GM18502 (cell line): Measurements from ENCODE around the gene TAS1R3.
"Not testable (repeated sequence)": the region's sequence is repeated elsewhere in the genome, so short reads cannot be mapped to it uniquely, and the experiment has no call there.

Experiments
- ATAC-seq: cut with Tn5 transposase; IDR thresholded peaks from one replicate; pipeline ENCODE4 v1.9.1; 2021; ENCODE audit warnings: mild to moderate bottlenecking; ENCODE audit not compliant: unreplicated experiment, poor library complexity

TAS1R3 gene

GRCh38 chr1:1361233-1361981, 30.3 kb downstream of the TAS1R3 start:
- no peak for ATAC-seq

GRCh38 chr1:1361982-1362423, 30.9 kb downstream of the TAS1R3 start:
- ATAC-seq: no peak

GRCh38 chr1:1364266-1364665, 33.2 kb downstream of the TAS1R3 start:
- ATAC-seq: no peak

- ATAC-seq: no peak
These were observed 35.0 kb downstream of the TAS1R3 start for GRCh38 chr1:1365875-1366698.

GRCh38 chr1:1366699-1367066, 35.6 kb downstream of the TAS1R3 start:
- no peak for ATAC-seq

GRCh38 chr1:1367315-1367714, 36.2 kb downstream of the TAS1R3 start:
- ATAC-seq: no peak

- ATAC-seq: not testable (repeated sequence)
These were observed 39.0 kb downstream of the TAS1R3 start for GRCh38 chr1:1370094-1370493.

GRCh38 chr1:1370771-1371300, 39.8 kb downstream of the TAS1R3 start:
- ATAC-seq: no peak

GRCh38 chr1:1371364-1371745, 40.3 kb downstream of the TAS1R3 start:
- ATAC-seq: no peak

GRCh38 chr1:1371746-1372711, 40.9 kb downstream of the TAS1R3 start:
- ATAC-seq: no peak

GRCh38 chr1:1373051-1373814, 42.2 kb downstream of the TAS1R3 start:
- ATAC-seq: no peak

GRCh38 chr1:1373815-1374588, 42.9 kb downstream of the TAS1R3 start:
- no peak for ATAC-seq

- peak; percentile 7 for ATAC-seq
These were observed 43.5 kb downstream of the TAS1R3 start for GRCh38 chr1:1374589-1374928.

GRCh38 chr1:1374929-1375662, 44.0 kb downstream of the TAS1R3 start, which contains the start of gene AURKAIP1:
Gene AURKAIP1, minus strand, starts transcription at chr1:1375207. Its CDS starts 451 bp downstream, at chr1:1374756.
- peak; percentile 87 for ATAC-seq

- ATAC-seq: no peak
These were observed 45.6 kb downstream of the TAS1R3 start for GRCh38 chr1:1376551-1377226.

- no peak for ATAC-seq
These were observed 46.6 kb downstream of the TAS1R3 start for GRCh38 chr1:1377540-1378205.

- ATAC-seq: no peak
These were observed 49.8 kb downstream of the TAS1R3 start for GRCh38 chr1:1380860-1381259.
